Panc1 (cell line): ENCODE data around the gene SERPINA3. TPM values are rescaled to one million over a fixed set of nuclear protein-coding genes. Genes with fewer than 3 reads are reported as not detected.

Source experiments
- ATAC-seq: fragments of 200-7000 bp; cut with Tn5 transposase; 2 replicates; pipeline ENCODE4 v1.9.1; 2020; ENCODE audit warnings: mild to moderate bottlenecking, moderate library complexity
- BruUV-seq: library from RNA; stranded (reverse); fragments of 400-500 nt; replicated peaks from 2 replicates; lab custom pipeline; 2021; lab: Mats Ljungman, UMichigan
- CTCF ChIA-PET: fragments of 300-600 bp; sonication (Branson Sonifier 250); formaldehyde crosslinking; loops from one replicate; lab custom pipeline; 2022; ENCODE audit warnings: antibody characterized with exemption; lab: Charles Lee
- POLR2A ChIA-PET: fragments of 300-600 bp; sonication (Branson Sonifier 250); formaldehyde crosslinking; loops from one replicate; lab custom pipeline; 2022; ENCODE audit warnings: antibody characterized with exemption; lab: Charles Lee
- DNase-seq: peaks from one replicate; pipeline ENCODE4 v3.0.0-alpha.2; 2010; ENCODE audit warnings: low read depth, low spot score
- H3K27ac ChIP-seq: 2 replicates; pipeline ENCODE4 v1.5.1; 2011; ENCODE audit warnings: mild to moderate bottlenecking, low read length, inconsistent platforms
- H3K27me3 ChIP-seq: fragments of 200-500 bp; sonication (Bioruptor generic); 2 replicates; pipeline ENCODE4 v1.6.0; 2014; ENCODE audit warnings: low read length, inconsistent platforms; ENCODE audit not compliant: control insufficient read depth, insufficient read depth
- H3K36me3 ChIP-seq: fragments of 200-500 bp; sonication (Bioruptor generic); 2 replicates; pipeline ENCODE4 v1.5.1; 2014; ENCODE audit warnings: inconsistent platforms, mild to moderate bottlenecking, low read length, moderate library complexity; ENCODE audit not compliant: control insufficient read depth, insufficient read depth
- H3K4me1 ChIP-seq: 2 replicates; pipeline ENCODE4 v1.5.1; 2011; ENCODE audit warnings: inconsistent platforms, mild to moderate bottlenecking, low read length, moderate library complexity; ENCODE audit not compliant: control insufficient read depth, insufficient read depth
- H3K4me3 ChIP-seq, 2 experiments: 2 replicates each; pipeline ENCODE4 v1.5.1; 2011 to 2012; ENCODE audit warnings: low read depth in 2 of 2, low read length in 2 of 2, mild to moderate bottlenecking in 2 of 2, inconsistent platforms in 1 of 2, moderate library complexity in 1 of 2
- H3K9me3 ChIP-seq: fragments of 200-500 bp; sonication (Bioruptor generic); 2 replicates; pipeline ENCODE4 v1.5.1; 2014; ENCODE audit warnings: low read depth, mild to moderate bottlenecking, inconsistent platforms, low read length, moderate library complexity; ENCODE audit not compliant: control insufficient read depth, insufficient read depth
- POLR2AphosphoS5 ChIP-seq: IDR thresholded peaks from 2 replicates; pipeline ENCODE4 v1.6.1; 2012; ENCODE audit warnings: mild to moderate bottlenecking, low read depth, low read length, moderate library complexity
- SIN3A ChIP-seq: IDR thresholded peaks from 2 replicates; pipeline ENCODE4 v1.6.1; 2012; ENCODE audit warnings: low read depth, mild to moderate bottlenecking, low read length, moderate library complexity, borderline replicate concordance; ENCODE audit not compliant: insufficient read depth
- TCF7L2 ChIP-seq: IDR thresholded peaks from 2 replicates; pipeline ENCODE4 v1.6.1; 2011; ENCODE audit warnings: mild to moderate bottlenecking, low read depth, low read length, inconsistent platforms
- in situ Hi-C: cut with HindIII; loops from 2 replicates; pipeline ENCODE4 v1.10.0; 2016; ENCODE audit warnings: low sequenced_read_pairs, low pct_unique_long_range_greater_than_20kb
- intact Hi-C: fragments of 100-400 bp; cut with micrococcal nuclease; formaldehyde crosslinking; loops from one replicate; pipeline ENCODE4 v1.10.0; 2022; ENCODE audit not compliant: unreplicated experiment
- total RNA-seq: library from RNA; stranded (reverse); gene quantifications from one replicate; pipeline ENCODE4 v1.2.1, GENCODE V29; 2021; ENCODE audit not compliant: unreplicated experiment
- TF ChIP-seq, protein P1 (sequence below): fragments of 450-650 bp; IDR thresholded peaks from 2 replicates; pipeline ENCODE4 v1.5.1; 2017; ENCODE audit warnings: mild to moderate bottlenecking
- TF ChIP-seq, protein P2 (sequence below), 2 experiments: IDR thresholded peaks; 2 replicates each; pipeline ENCODE4 v1.6.1; 2011 to 2012; ENCODE audit warnings: low read depth in 2 of 2, control low read depth in 1 of 2, low read length in 1 of 2, mild to moderate bottlenecking in 1 of 2, moderate library complexity in 1 of 2; ENCODE audit not compliant: insufficient read depth in 1 of 2

SERPINA3 gene
- total RNA-seq, 1 experiment from 2014 or later = 5.7 TPM

DNA sequence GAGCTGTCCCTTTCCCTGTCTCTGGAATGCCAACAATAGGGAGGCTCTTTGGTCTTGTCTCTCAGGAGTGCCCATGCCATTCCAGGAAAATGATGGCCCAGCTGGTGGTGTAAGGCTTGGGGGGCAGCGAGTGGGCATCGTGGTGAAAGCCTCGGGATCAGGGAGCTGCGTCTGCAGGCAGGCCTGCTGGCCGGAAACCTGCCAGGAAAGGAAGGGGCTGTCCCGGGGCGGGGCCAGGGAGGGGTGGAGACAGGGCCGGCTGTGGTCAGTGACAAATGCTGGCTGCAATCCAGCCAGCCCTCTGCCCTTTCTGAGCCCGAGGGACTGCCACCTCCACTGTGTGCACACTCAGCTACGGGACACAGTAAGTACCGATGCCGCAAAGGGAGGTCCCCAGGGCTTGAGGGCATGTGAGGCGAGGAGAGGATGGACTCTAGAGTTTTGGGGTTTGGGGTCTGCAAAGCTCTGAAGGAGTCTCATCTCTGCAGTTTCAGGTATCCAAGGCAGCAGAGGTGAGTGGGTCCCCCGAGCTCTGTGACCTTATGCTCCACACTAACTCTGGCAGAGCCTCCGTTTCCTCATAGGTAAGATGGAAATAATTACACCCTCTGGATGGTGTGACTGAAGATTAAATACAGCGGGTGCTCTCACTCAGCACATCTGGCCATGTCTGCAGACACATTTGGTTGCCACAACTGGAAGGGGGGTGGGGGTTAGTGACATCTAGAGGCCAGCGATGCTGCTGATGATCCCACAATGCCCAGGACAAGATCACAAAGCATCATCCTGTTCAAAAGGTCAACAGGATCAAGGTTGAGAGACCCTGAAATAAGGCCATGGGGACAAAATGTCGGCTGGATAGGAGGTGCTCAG, 30.8 kb upstream of the SERPINA3 start, which contains the start of gene SERPINA5:
SERPINA5 (plus strand) TSS at position 300 of the 873 bp plus-strand sequence. CDS start 5,937 bp downstream, outside the sequence.
- no peak within 1 kb of the TSS for H3K4me3 ChIP-seq
- no peak within 1 kb of the TSS for H3K27ac ChIP-seq
- ATAC-seq (no peak), DNase-seq (no peak)
- H3K36me3 ChIP-seq = no peaks in the 10 kb centered on the region
- H3K4me1 ChIP-seq = no peaks in the 10 kb centered on the region
- intact Hi-C loops = no loop called here
- ChIA-PET POLR2A (no interaction called here), CTCF (no interaction called here)
- BruUV-seq = no TSS peak
- no peak for TF ChIP-seq TCF7L2
- TF ChIP-seq, protein P1, sequence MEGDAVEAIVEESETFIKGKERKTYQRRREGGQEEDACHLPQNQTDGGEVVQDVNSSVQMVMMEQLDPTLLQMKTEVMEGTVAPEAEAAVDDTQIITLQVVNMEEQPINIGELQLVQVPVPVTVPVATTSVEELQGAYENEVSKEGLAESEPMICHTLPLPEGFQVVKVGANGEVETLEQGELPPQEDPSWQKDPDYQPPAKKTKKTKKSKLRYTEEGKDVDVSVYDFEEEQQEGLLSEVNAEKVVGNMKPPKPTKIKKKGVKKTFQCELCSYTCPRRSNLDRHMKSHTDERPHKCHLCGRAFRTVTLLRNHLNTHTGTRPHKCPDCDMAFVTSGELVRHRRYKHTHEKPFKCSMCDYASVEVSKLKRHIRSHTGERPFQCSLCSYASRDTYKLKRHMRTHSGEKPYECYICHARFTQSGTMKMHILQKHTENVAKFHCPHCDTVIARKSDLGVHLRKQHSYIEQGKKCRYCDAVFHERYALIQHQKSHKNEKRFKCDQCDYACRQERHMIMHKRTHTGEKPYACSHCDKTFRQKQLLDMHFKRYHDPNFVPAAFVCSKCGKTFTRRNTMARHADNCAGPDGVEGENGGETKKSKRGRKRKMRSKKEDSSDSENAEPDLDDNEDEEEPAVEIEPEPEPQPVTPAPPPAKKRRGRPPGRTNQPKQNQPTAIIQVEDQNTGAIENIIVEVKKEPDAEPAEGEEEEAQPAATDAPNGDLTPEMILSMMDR = no peak
- TF ChIP-seq POLR2AphosphoS5 = no peak
- no peak for TF ChIP-seq SIN3A
- TF ChIP-seq, protein P2, sequence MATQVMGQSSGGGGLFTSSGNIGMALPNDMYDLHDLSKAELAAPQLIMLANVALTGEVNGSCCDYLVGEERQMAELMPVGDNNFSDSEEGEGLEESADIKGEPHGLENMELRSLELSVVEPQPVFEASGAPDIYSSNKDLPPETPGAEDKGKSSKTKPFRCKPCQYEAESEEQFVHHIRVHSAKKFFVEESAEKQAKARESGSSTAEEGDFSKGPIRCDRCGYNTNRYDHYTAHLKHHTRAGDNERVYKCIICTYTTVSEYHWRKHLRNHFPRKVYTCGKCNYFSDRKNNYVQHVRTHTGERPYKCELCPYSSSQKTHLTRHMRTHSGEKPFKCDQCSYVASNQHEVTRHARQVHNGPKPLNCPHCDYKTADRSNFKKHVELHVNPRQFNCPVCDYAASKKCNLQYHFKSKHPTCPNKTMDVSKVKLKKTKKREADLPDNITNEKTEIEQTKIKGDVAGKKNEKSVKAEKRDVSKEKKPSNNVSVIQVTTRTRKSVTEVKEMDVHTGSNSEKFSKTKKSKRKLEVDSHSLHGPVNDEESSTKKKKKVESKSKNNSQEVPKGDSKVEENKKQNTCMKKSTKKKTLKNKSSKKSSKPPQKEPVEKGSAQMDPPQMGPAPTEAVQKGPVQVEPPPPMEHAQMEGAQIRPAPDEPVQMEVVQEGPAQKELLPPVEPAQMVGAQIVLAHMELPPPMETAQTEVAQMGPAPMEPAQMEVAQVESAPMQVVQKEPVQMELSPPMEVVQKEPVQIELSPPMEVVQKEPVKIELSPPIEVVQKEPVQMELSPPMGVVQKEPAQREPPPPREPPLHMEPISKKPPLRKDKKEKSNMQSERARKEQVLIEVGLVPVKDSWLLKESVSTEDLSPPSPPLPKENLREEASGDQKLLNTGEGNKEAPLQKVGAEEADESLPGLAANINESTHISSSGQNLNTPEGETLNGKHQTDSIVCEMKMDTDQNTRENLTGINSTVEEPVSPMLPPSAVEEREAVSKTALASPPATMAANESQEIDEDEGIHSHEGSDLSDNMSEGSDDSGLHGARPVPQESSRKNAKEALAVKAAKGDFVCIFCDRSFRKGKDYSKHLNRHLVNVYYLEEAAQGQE (IDR thresholded peaks at IDR 0.05; ENCODE audit: insufficient read depth in 1 of 2, low read depth in 2 of 2, low read length in 1 of 2) = no peak
- H3K27me3 ChIP-seq = no peaks in the 10 kb centered on the region
- in situ Hi-C loops = no loop called here
- H3K9me3 ChIP-seq = no peaks in the 10 kb centered on the region

DNA sequence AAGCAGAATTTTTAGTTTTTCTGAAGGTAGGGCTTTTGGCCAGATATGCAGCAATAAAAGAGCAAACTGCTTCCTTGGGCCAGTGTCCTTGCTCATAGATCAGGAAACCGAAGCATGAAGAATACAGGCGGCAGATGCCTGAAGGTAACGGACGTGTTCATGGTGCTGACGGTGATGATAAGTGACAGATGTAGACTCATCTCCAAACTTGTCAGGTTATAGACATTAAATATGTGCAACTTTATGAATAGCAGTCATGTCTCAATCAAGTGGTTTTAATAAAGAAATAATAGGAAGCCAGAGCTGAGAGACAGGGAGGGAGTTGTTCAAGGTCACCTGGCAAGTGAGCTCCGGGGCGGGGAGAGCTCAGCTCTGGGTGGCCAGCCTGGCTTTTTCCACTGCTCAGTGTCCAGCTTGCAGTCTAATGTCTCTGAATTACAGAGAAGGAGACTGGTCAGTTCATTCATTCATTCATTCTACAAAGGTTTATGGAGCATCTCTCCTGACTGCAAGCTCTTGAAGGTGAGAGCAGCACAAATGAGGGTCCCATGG, 29.9 kb upstream of the SERPINA3 start:
- ChIA-PET POLR2A (no interaction called here), CTCF (no interaction called here)
- Histone ChIP-seq H3K9me3 (no peaks in the 10 kb centered on the region), H3K36me3 (no peaks in the 10 kb centered on the region), H3K27ac (no peak overlapping the region), H3K4me1 (no peaks in the 10 kb centered on the region), H3K27me3 (no peaks in the 10 kb centered on the region), H3K4me3 (no peak overlapping the region)
- BruUV-seq = no TSS peak
- in situ Hi-C loops (no loop called here), intact Hi-C loops (no loop called here)
- ATAC-seq = no peak
- TF ChIP-seq SIN3A (no peak), POLR2AphosphoS5 (no peak), TCF7L2 (no peak)
- TF ChIP-seq, protein P2 (IDR thresholded peaks at IDR 0.05; ENCODE audit: insufficient read depth in 1 of 2, low read depth in 2 of 2, low read length in 1 of 2) = no peak
- TF ChIP-seq, protein P1 = no peak
- DNase-seq = no peak
